Measurements from ENCODE around the gene METTL5.

The METTL5 gene

GRCh38 chr2:169797601-169798000 is 27.1 kb downstream of the METTL5 start:
- Histone ChIP-seq H3F3A (ENCODE audit: insufficient read depth) (peaks cover 21% of the 10 kb centered on the region), H4K20me1 (ENCODE audit: low read depth, low read length) (no peaks in the 10 kb centered on the region), H3K4me3 (ENCODE audit: insufficient read depth, low read length, poor library complexity, severe bottlenecking) (no peak overlapping the region), H2AFZ (ENCODE audit: low read depth, low read length, severe bottlenecking) (peak overlapping the region; percentile 74), H3K9me2 (replicated peaks; ENCODE audit: insufficient read depth, low read length) (no peaks in the 10 kb centered on the region), H3K9me3 (ENCODE audit: insufficient read depth, low read length) (no peaks in the 10 kb centered on the region), H3K36me3 (ENCODE audit: low read length) (peaks cover 9% of the 10 kb centered on the region; the same call in 1 of the 2 replicates), H3K79me2 (ENCODE audit: insufficient read depth, low read length) (peaks cover 36% of the 10 kb centered on the region), H3K9ac (ENCODE audit: low read length) (no peak overlapping the region), H3K4me2 (ENCODE audit: low read depth, low read length, poor library complexity, severe bottlenecking) (no peak overlapping the region), H3K27me3 (ENCODE audit: low read length) (no peaks in the 10 kb centered on the region), H3K27ac (ENCODE audit: low read depth, low read length) (no peak overlapping the region)
- TF ChIP-seq CTCF (IDR thresholded peaks at IDR 0.05; ENCODE audit: insufficient read depth, low read length, poor library complexity, severe bottlenecking) (no peak), EZH2phosphoT487 (conservative IDR thresholded peaks at IDR 0.05; ENCODE audit: low read length) (no peak)

GRCh38 chr2:169796441-169796840 is 28.3 kb downstream of the METTL5 start:
- H3K9ac ChIP-seq (ENCODE audit: low read length): no peak overlapping the region
- no peaks in the 10 kb centered on the region for H3K27me3 ChIP-seq (ENCODE audit: low read length)
- H3K9me2 ChIP-seq (replicated peaks; ENCODE audit: insufficient read depth, low read length): no peaks in the 10 kb centered on the region
- peaks cover 5% of the 10 kb centered on the region; the same call in 1 of the 2 replicates for H3K36me3 ChIP-seq (ENCODE audit: low read length)
- TF ChIP-seq CTCF (IDR thresholded peaks at IDR 0.05; ENCODE audit: insufficient read depth, low read length, poor library complexity, severe bottlenecking) (no peak), EZH2phosphoT487 (conservative IDR thresholded peaks at IDR 0.05; ENCODE audit: low read length) (no peak)
- no peak overlapping the region for H3K4me3 ChIP-seq (ENCODE audit: insufficient read depth, low read length, poor library complexity, severe bottlenecking)
- H4K20me1 ChIP-seq (ENCODE audit: low read depth, low read length): no peaks in the 10 kb centered on the region
- H2AFZ ChIP-seq (ENCODE audit: low read depth, low read length, severe bottlenecking): no peak overlapping the region
- H3F3A ChIP-seq (ENCODE audit: insufficient read depth): peaks cover 21% of the 10 kb centered on the region
- H3K79me2 ChIP-seq (ENCODE audit: insufficient read depth, low read length): peaks cover 24% of the 10 kb centered on the region
- H3K4me2 ChIP-seq (ENCODE audit: low read depth, low read length, poor library complexity, severe bottlenecking): no peak overlapping the region
- H3K27ac ChIP-seq (ENCODE audit: low read depth, low read length): no peak overlapping the region
- H3K9me3 ChIP-seq (ENCODE audit: insufficient read depth, low read length): no peaks in the 10 kb centered on the region

GRCh38 chr2:169795181-169795580 is 29.5 kb downstream of the METTL5 start:
- H3K79me2 ChIP-seq (ENCODE audit: insufficient read depth, low read length): peaks cover 11% of the 10 kb centered on the region
- TF ChIP-seq EZH2phosphoT487 (conservative IDR thresholded peaks at IDR 0.05; ENCODE audit: low read length): no peak
- no peak for TF ChIP-seq CTCF (IDR thresholded peaks at IDR 0.05; ENCODE audit: insufficient read depth, low read length, poor library complexity, severe bottlenecking)

More at GRCh38 chr2:169795181-169795580, 29.5 kb downstream of the METTL5 start:
- Histone ChIP-seq H3K9me3 (ENCODE audit: insufficient read depth, low read length) (no peaks in the 10 kb centered on the region), H3F3A (ENCODE audit: insufficient read depth) (peaks cover 10% of the 10 kb centered on the region), H3K36me3 (ENCODE audit: low read length) (no peaks in the 10 kb centered on the region), H2AFZ (ENCODE audit: low read depth, low read length, severe bottlenecking) (no peak overlapping the region), H3K4me3 (ENCODE audit: insufficient read depth, low read length, poor library complexity, severe bottlenecking) (no peak overlapping the region), H3K27ac (ENCODE audit: low read depth, low read length) (no peak overlapping the region), H3K4me2 (ENCODE audit: low read depth, low read length, poor library complexity, severe bottlenecking) (no peak overlapping the region), H3K9ac (ENCODE audit: low read length) (no peak overlapping the region), H4K20me1 (ENCODE audit: low read depth, low read length) (no peaks in the 10 kb centered on the region), H3K9me2 (replicated peaks; ENCODE audit: insufficient read depth, low read length) (no peaks in the 10 kb centered on the region), H3K27me3 (ENCODE audit: low read length) (no peaks in the 10 kb centered on the region)
